HL-60 (cell line): Measurements from ENCODE around the gene RAB26.

ENCODE experiments used
- CTCF ChIP-seq: IDR thresholded peaks from one replicate; pipeline ENCODE4 v1.5.1; 2011; ENCODE audit warnings: low read length, control low read depth, inconsistent platforms; ENCODE audit not compliant: insufficient read depth
- GABPA ChIP-seq: IDR thresholded peaks from 2 replicates; pipeline ENCODE4 v1.6.1; 2012; ENCODE audit warnings: low read depth
- POLR2AphosphoS5 ChIP-seq: IDR thresholded peaks from 2 replicates; pipeline ENCODE4 v1.6.1; 2012; ENCODE audit warnings: low read depth
- REST ChIP-seq: IDR thresholded peaks from 2 replicates; pipeline ENCODE4 v1.6.1; 2012; ENCODE audit warnings: low read depth; ENCODE audit not compliant: insufficient replicate concordance
- SPI1 ChIP-seq: IDR thresholded peaks from 2 replicates; pipeline ENCODE4 v1.6.1; 2012; ENCODE audit warnings: low read depth, mild to moderate bottlenecking, borderline replicate concordance

- TF ChIP-seq CTCF: no peak
- no peak for TF ChIP-seq GABPA
- TF ChIP-seq POLR2AphosphoS5: no peak
- no peak for TF ChIP-seq SPI1
- TF ChIP-seq REST: no peak
Observed at GRCh38 chr16:2186064-2186463, 37.6 kb downstream of the RAB26 start.
